IMR-90 (cell line): Measurements from ENCODE around the gene WIPI1. TPM values are rescaled to one million over a fixed set of nuclear protein-coding genes. Genes with fewer than 3 reads are reported as not detected.

Experiments
- ATAC-seq: fragments of 200-7000 bp; cut with Tn5 transposase; 2 replicates; pipeline ENCODE4 v1.9.1; 2020; ENCODE audit warnings: low read depth, mild to moderate bottlenecking, moderate library complexity
- BruUV-seq: library from RNA; stranded (reverse); fragments of 400-500 nt; replicated peaks from 2 replicates; lab custom pipeline; 2021; lab: Mats Ljungman, UMichigan
- CTCF ChIA-PET: fragments of 300-600 bp; formaldehyde crosslinking; extraction: SDS; loops from one replicate; lab custom pipeline; 2021; ENCODE audit warnings: antibody characterized with exemption; lab: Yijun Ruan, JAX
- POLR2A ChIA-PET: fragments of 300-600 bp; sonication (Branson Sonifier 250); formaldehyde crosslinking; loops from one replicate; lab custom pipeline; 2022; ENCODE audit warnings: antibody characterized with exemption; ENCODE audit not compliant: unreplicated experiment; lab: Charles Lee
- DNase-seq: peaks from one replicate; pipeline ENCODE4 v3.0.0; 2013
- H2AFZ ChIP-seq: replicated peaks from 2 replicates; pipeline ENCODE3; 2013; ENCODE audit warnings: low read length, mild to moderate bottlenecking; ENCODE audit not compliant: poor library complexity
- H2AK5ac ChIP-seq: 2 replicates; pipeline ENCODE4 v1.6.1; 2013; ENCODE audit warnings: low read depth, low read length, inconsistent platforms
- H2AK9ac ChIP-seq: replicated peaks from 2 replicates; pipeline ENCODE3; 2013; ENCODE audit warnings: mild to moderate bottlenecking, low read depth, low read length, moderate library complexity; ENCODE audit not compliant: poor library complexity
- H2BK120ac ChIP-seq: 2 replicates; pipeline ENCODE4 v1.6.1; 2013; ENCODE audit warnings: low read depth, low read length, inconsistent platforms
- H2BK15ac ChIP-seq: 3 replicates; pipeline ENCODE4 v1.6.1; 2013; ENCODE audit warnings: low read depth, low read length, inconsistent platforms
- H2BK20ac ChIP-seq: 2 replicates; pipeline ENCODE4 v1.6.1; 2013; ENCODE audit warnings: low read depth, mild to moderate bottlenecking, inconsistent platforms, low read length, moderate library complexity
- H2BK5ac ChIP-seq: 2 replicates; pipeline ENCODE4 v1.6.1; 2013; ENCODE audit warnings: mild to moderate bottlenecking, low read depth, low read length, inconsistent platforms; ENCODE audit not compliant: poor library complexity, severe bottlenecking
- H3K14ac ChIP-seq: replicated peaks from 2 replicates; pipeline ENCODE4 v1.6.1; 2013; ENCODE audit warnings: low read depth, low read length, inconsistent platforms
- H3K18ac ChIP-seq: 2 replicates; pipeline ENCODE4 v1.6.1; 2013; ENCODE audit warnings: low read depth, low read length, control low read depth
- H3K23ac ChIP-seq: 2 replicates; pipeline ENCODE4 v1.6.1; 2013; ENCODE audit warnings: low read depth, low read length, inconsistent platforms
- H3K27ac ChIP-seq: 2 replicates; pipeline ENCODE4 v1.5.1; 2013; ENCODE audit warnings: mild to moderate bottlenecking, control low read depth, low read length; ENCODE audit not compliant: insufficient read depth
- H3K27me3 ChIP-seq: 2 replicates; pipeline ENCODE4 v1.6.1; 2013; ENCODE audit warnings: low read length; ENCODE audit not compliant: control insufficient read depth, insufficient read depth
- H3K36me3 ChIP-seq: 2 replicates; pipeline ENCODE4 v1.6.1; 2013; ENCODE audit warnings: low read length, mixed read lengths; ENCODE audit not compliant: control insufficient read depth, insufficient read depth
- H3K4ac ChIP-seq: 2 replicates; pipeline ENCODE4 v1.6.1; 2013; ENCODE audit warnings: low read depth, low read length, inconsistent platforms
- H3K4me1 ChIP-seq: 2 replicates; pipeline ENCODE4 v1.6.1; 2013; ENCODE audit warnings: low read length, mixed read lengths; ENCODE audit not compliant: control insufficient read depth, insufficient read depth
- H3K4me2 ChIP-seq: 2 replicates; pipeline ENCODE4 v1.6.1; 2013; ENCODE audit warnings: low read depth, mild to moderate bottlenecking, control low read depth, low read length, moderate library complexity
- H3K4me3 ChIP-seq: 2 replicates; pipeline ENCODE4 v1.5.1; 2013; ENCODE audit warnings: low read depth, mild to moderate bottlenecking, control low read depth, low read length, moderate library complexity; ENCODE audit not compliant: insufficient read depth
- H3K56ac ChIP-seq: 2 replicates; pipeline ENCODE4 v1.6.1; 2013; ENCODE audit warnings: low read length, inconsistent platforms; ENCODE audit not compliant: insufficient read depth; ENCODE audit errors: extremely low read depth
- H3K79me1 ChIP-seq, 2 experiments: 2 replicates each; pipeline ENCODE4 v1.6.1; 2013; ENCODE audit warnings: low read length in 2 of 2, inconsistent platforms in 1 of 2, low read depth in 1 of 2
- H3K9ac ChIP-seq: 2 replicates; pipeline ENCODE4 v1.6.1; 2013; ENCODE audit warnings: low read depth, low read length, control low read depth
- H3K9me1 ChIP-seq: 2 replicates; pipeline ENCODE4 v1.6.1; 2013; ENCODE audit warnings: low read length, inconsistent platforms; ENCODE audit not compliant: insufficient read depth
- H3K9me3 ChIP-seq: 2 replicates; pipeline ENCODE4 v1.6.1; 2013; ENCODE audit warnings: low read length; ENCODE audit not compliant: control insufficient read depth, insufficient read depth
- H4K20me1 ChIP-seq: 2 replicates; pipeline ENCODE4 v1.6.1; 2013; ENCODE audit warnings: low read length, inconsistent platforms; ENCODE audit not compliant: insufficient read depth
- H4K5ac ChIP-seq: 2 replicates; pipeline ENCODE4 v1.6.1; 2013; ENCODE audit warnings: mild to moderate bottlenecking, low read depth, low read length, control low read depth
- H4K8ac ChIP-seq, 2 experiments: 2 replicates each; pipeline ENCODE4 v1.6.1; 2013; ENCODE audit warnings: low read depth in 2 of 2, low read length in 2 of 2, control low read depth in 1 of 2, inconsistent platforms in 1 of 2
- H4K91ac ChIP-seq: 2 replicates; pipeline ENCODE4 v1.6.1; 2013; ENCODE audit warnings: low read depth, low read length, inconsistent platforms; ENCODE audit not compliant: insufficient read depth
- CHD1 ChIP-seq: IDR thresholded peaks from 2 replicates; pipeline ENCODE4 v1.6.1; 2012; ENCODE audit warnings: low read depth, low read length, improper control_type of control experiment
- POLR2A ChIP-seq: IDR thresholded peaks from 2 replicates; pipeline ENCODE4 v1.6.1; 2012; ENCODE audit warnings: mild to moderate bottlenecking, low read depth, low read length
- WGBS, 2 experiments: methylation state at CpG; one replicate each; pipeline versions ENCODE4 v1.1.5 to v1.1.7; 2013; ENCODE audit warnings: missing lambda C conversion rate in 2 of 2; ENCODE audit not compliant: insufficient read length in 1 of 2; ENCODE audit errors: extremely low coverage in 2 of 2; 5-methylcytosine and 5-hydroxymethylcytosine counted together
- dilution Hi-C: fragments of 300-500 bp; cut with HindIII; formaldehyde crosslinking; loops from one replicate; pipeline ENCODE4 v1.14.3; 2018; ENCODE audit warnings: low sequenced_read_pairs; ENCODE audit not compliant: unreplicated experiment
- in situ Hi-C: fragments of 300-500 bp; cut with MboI; formaldehyde crosslinking; loops from 3 replicates; pipeline ENCODE4 v1.14.3; 2019; ENCODE audit warnings: low sequenced_read_pairs, inconsistent platforms, mixed read lengths
- intact Hi-C: fragments of 100-400 bp; cut with micrococcal nuclease; formaldehyde crosslinking; loops from 2 replicates; pipeline ENCODE4 v1.10.0; 2022
- polyA plus RNA-seq, 3 experiments: library from polyadenylated mRNA; depleted of rRNA; stranded (reverse); fragments of >200 nt; gene quantifications; 2 replicates each; pipeline ENCODE4 v1.2.3, GENCODE V29; 2012; ENCODE audit warnings: low replicate concordance in 1 of 3
- total RNA-seq: library from RNA; depleted of rRNA; stranded (reverse); fragments of >200 nt; gene quantifications from 2 replicates; pipeline ENCODE4 v1.2.3, GENCODE V29; 2012
- TF ChIP-seq, protein P1 (sequence below): fragments of 150-350 bp; IDR thresholded peaks from 2 replicates; pipeline ENCODE4 v1.6.1; 2017; ENCODE audit warnings: mild to moderate bottlenecking, antibody characterized with exemption, low read length, low read depth
- TF ChIP-seq, protein P2 (sequence below): fragments of 150-350 bp; IDR thresholded peaks from 2 replicates; pipeline ENCODE4 v1.6.1; 2016; ENCODE audit warnings: low read depth, mild to moderate bottlenecking, low read length, moderate library complexity, borderline replicate concordance

Gene WIPI1
- total and polyA plus RNA-seq, 2 of the 4 experiments (the other 2 are of a cell fraction): 78.6 to 129 TPM

- ChIA-PET POLR2A (no interaction called here), CTCF (no interaction called here)
- ATAC-seq (no peak), DNase-seq (no peak)
- Histone ChIP-seq H3K4ac (no peak overlapping the region), H2AK5ac (no peak overlapping the region), H3K14ac (no peak overlapping the region), H4K8ac (no peak overlapping the region), H3K27me3 (peaks cover 9% of the 10 kb centered on the region), H4K20me1 (no peaks in the 10 kb centered on the region), H4K5ac (no peak overlapping the region), H2AK9ac (no peak overlapping the region), H3K79me1 (no peaks in the 10 kb centered on the region), H3K23ac (no peak overlapping the region), H3K4me2 (no peak overlapping the region), H2BK120ac (no peak overlapping the region), H2BK20ac (no peak overlapping the region), H3K18ac (no peak overlapping the region), H3K27ac (no peak overlapping the region), H2AFZ (no peak overlapping the region), H4K91ac (no peak overlapping the region), H3K9me3 (no peaks in the 10 kb centered on the region), H3K4me1 (no peaks in the 10 kb centered on the region), H3K36me3 (no peaks in the 10 kb centered on the region), H3K56ac (no peak overlapping the region), H3K9ac (no peak overlapping the region), H3K9me1 (no peaks in the 10 kb centered on the region; the same call in 1 of the 2 replicates), H3K4me3 (no peak overlapping the region), H2BK15ac (no peak overlapping the region), H2BK5ac (no peak overlapping the region)
- dilution Hi-C loops (no loop called here), in situ Hi-C loops (no loop called here), intact Hi-C loops (no loop called here)
- BruUV-seq: no TSS peak
- TF ChIP-seq CHD1 (no peak), POLR2A (no peak)
- TF ChIP-seq, protein P1, sequence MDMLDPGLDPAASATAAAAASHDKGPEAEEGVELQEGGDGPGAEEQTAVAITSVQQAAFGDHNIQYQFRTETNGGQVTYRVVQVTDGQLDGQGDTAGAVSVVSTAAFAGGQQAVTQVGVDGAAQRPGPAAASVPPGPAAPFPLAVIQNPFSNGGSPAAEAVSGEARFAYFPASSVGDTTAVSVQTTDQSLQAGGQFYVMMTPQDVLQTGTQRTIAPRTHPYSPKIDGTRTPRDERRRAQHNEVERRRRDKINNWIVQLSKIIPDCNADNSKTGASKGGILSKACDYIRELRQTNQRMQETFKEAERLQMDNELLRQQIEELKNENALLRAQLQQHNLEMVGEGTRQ: no peak
- TF ChIP-seq, protein P2, sequence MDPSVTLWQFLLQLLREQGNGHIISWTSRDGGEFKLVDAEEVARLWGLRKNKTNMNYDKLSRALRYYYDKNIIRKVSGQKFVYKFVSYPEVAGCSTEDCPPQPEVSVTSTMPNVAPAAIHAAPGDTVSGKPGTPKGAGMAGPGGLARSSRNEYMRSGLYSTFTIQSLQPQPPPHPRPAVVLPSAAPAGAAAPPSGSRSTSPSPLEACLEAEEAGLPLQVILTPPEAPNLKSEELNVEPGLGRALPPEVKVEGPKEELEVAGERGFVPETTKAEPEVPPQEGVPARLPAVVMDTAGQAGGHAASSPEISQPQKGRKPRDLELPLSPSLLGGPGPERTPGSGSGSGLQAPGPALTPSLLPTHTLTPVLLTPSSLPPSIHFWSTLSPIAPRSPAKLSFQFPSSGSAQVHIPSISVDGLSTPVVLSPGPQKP: no peak
- WGBS, 2 experiments: 100% methylated on average over 1 of the region's 1 CpG; no CpG with 5 or more reads in 1 of the 2 experiments
Measured at GRCh38 chr17:68505951-68506350, 48.7 kb upstream of the WIPI1 start.
